ENCODE data around the gene WNT7B.
"Not testable (repeated sequence)": the region's sequence is repeated elsewhere in the genome, so short reads cannot be mapped to it uniquely, and the experiment has no call there.

The WNT7B gene

DNA sequence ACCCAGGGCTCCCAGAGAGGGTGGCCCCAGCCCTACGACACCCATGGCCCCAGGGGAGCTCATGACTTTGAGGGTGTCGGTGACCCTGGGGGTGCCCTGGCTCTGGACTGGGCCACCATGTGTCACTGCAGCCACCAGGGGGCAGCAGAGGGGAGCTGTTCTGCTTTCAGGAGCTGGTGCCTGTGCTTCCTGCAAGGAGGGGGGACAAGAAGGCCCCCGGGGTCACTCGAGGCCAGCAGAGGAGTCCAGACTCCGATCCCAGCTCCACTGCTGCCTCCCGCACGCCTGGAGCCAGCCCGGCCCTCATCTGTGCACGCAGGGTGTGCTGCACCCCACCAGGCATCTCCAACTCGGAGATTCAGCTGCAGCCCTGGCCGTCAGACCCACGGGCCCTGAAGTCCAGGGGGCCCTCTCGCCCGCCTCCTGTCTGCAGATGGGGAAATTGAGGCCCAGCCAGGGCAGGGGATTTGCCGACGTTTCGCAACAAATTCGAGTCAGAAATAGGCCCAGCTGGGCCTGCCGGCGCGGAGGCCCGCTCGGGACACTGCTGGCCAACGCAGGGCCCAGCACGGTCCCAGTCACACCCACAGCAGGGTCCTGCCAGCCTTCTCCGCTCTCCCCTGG lies 29.5 kb upstream of the WNT7B start:
- DNase-seq: peak; percentile 70
- H3K27ac ChIP-seq (ENCODE audit: low read length): no peak overlapping the region

DNA sequence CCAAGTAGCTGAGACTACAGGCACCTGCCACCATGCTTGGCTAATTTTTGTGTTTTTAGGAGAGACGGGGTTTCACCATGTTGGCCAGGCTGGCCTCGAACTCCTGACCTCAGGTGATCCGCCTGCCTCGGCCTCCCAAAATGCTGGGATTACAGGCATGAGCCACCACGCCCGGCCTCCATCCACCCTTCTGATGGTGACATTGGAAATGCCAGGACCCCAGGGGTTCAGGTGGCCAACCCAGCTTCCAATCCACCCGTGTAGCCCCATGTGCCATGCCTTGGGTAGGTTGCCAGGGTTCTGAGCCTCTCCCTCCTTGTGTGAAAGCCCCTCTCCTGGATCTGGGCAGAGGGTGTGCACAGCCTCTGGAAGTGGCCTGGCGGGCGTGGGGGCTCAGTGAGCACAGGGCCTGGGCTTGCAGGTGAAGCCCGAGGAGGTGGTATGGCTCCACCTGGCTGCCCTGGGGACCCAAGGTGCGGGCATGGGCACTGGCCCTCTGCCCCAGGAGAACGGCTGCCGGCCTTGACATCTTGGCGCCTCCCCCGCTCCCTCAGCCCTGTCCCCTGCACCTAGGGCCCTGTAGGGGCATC lies 28.2 kb upstream of the WNT7B start:
- peaks cover 41% of the 10 kb centered on the region for H3K27me3 ChIP-seq (replicated peaks; ENCODE audit: insufficient read depth, low read length)
- not testable (repeated sequence) for H3K4me3 ChIP-seq (ENCODE audit: low read length); H2AFZ ChIP-seq (ENCODE audit: low read length); H3K4me1 ChIP-seq (ENCODE audit: low read length); H3F3A ChIP-seq (ENCODE audit: insufficient read depth, low read length); H3K27ac ChIP-seq (ENCODE audit: low read length); H4K20me1 ChIP-seq (ENCODE audit: insufficient read depth, low read length); H3K36me3 ChIP-seq (replicated peaks; ENCODE audit: insufficient read depth, low read length); H3K9me2 ChIP-seq (replicated peaks; ENCODE audit: insufficient read depth, low read length); H3K79me2 ChIP-seq (ENCODE audit: low read length); H3K9ac ChIP-seq (ENCODE audit: low read length); H3K4me2 ChIP-seq (ENCODE audit: low read depth, low read length); H3K9me3 ChIP-seq (replicated peaks; ENCODE audit: insufficient read depth, low read length)
- DNase-seq: peak; percentile 4

More for the DNA sequence above, 29.5 kb upstream of the WNT7B start:
- Histone ChIP-seq H3K36me3 (replicated peaks; ENCODE audit: insufficient read depth, low read length) (no peaks in the 10 kb centered on the region), H3K9me3 (replicated peaks; ENCODE audit: insufficient read depth, low read length) (no peaks in the 10 kb centered on the region), H3K4me3 (ENCODE audit: low read length) (peak overlapping the region; percentile 29; the same call in 1 of the 2 replicates), H3K4me1 (ENCODE audit: low read length) (0 out of 2 replicates have a peak, but pooled peaks cover 4% of the 10 kb centered on the region), H4K20me1 (ENCODE audit: insufficient read depth, low read length) (no peaks in the 10 kb centered on the region), H3K4me2 (ENCODE audit: low read depth, low read length) (peak overlapping the region; percentile 65; the same call in 1 of the 2 replicates), H2AFZ (ENCODE audit: low read length) (peak overlapping the region; percentile 69; the same call in 1 of the 2 replicates), H3K9ac (ENCODE audit: low read length) (no peak overlapping the region), H3K9me2 (replicated peaks; ENCODE audit: insufficient read depth, low read length) (no peaks in the 10 kb centered on the region), H3K79me2 (ENCODE audit: low read length) (no peaks in the 10 kb centered on the region), H3K27me3 (replicated peaks; ENCODE audit: insufficient read depth, low read length) (peaks cover 29% of the 10 kb centered on the region), H3F3A (ENCODE audit: insufficient read depth, low read length) (no peaks in the 10 kb centered on the region)
- no peak for TF ChIP-seq EZH2phosphoT487 (IDR thresholded peaks at IDR 0.05; ENCODE audit: low read length)
- TF ChIP-seq, protein P1, sequence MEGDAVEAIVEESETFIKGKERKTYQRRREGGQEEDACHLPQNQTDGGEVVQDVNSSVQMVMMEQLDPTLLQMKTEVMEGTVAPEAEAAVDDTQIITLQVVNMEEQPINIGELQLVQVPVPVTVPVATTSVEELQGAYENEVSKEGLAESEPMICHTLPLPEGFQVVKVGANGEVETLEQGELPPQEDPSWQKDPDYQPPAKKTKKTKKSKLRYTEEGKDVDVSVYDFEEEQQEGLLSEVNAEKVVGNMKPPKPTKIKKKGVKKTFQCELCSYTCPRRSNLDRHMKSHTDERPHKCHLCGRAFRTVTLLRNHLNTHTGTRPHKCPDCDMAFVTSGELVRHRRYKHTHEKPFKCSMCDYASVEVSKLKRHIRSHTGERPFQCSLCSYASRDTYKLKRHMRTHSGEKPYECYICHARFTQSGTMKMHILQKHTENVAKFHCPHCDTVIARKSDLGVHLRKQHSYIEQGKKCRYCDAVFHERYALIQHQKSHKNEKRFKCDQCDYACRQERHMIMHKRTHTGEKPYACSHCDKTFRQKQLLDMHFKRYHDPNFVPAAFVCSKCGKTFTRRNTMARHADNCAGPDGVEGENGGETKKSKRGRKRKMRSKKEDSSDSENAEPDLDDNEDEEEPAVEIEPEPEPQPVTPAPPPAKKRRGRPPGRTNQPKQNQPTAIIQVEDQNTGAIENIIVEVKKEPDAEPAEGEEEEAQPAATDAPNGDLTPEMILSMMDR (IDR thresholded peaks at IDR 0.05; ENCODE audit: low read length): peak; percentile 92

DNA sequence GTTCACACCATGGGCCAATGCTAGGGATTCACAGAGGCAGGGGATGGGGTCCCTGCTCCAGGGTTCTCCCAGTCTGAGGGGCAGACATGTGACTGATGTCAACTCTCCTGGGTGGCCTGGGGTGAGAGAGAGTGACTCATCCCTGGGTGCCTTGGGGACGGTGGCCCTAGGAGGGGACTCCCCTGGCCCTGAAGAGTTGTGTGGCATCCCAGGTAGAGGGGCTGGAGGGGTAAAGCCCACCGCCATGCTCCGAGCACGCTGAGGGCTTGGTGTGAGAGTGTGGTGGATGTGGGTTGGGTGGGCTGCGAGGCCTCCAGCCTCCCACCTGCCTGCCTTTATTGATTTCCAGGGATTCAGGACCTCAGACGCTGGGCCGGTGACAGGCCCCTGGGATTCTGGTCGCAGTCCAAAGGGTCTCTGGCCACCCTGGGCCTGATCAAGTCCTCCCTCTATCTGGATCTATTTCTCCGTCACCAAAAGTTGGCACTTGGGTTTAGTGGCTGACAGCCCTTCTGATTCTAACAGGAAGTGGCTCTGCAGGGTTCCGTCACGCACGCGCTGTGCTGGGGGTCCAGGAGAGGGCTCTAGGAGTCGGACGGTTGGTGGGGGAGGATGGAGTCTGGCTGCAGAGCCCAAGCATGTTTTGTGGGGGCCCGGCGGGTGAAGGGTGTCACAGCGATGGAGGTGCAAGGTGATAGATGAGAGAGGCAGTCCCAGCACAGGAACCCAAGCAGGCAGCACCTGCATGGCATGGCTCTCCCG lies 27.3 kb upstream of the WNT7B start:
- Histone ChIP-seq H3K27ac (ENCODE audit: low read length) (no peak overlapping the region), H2AFZ (ENCODE audit: low read length) (no peak overlapping the region), H3K9me3 (replicated peaks; ENCODE audit: insufficient read depth, low read length) (no peaks in the 10 kb centered on the region), H3K9ac (ENCODE audit: low read length) (no peak overlapping the region), H3K27me3 (replicated peaks; ENCODE audit: insufficient read depth, low read length) (peaks cover 50% of the 10 kb centered on the region), H3K4me3 (ENCODE audit: low read length) (no peak overlapping the region), H3K36me3 (replicated peaks; ENCODE audit: insufficient read depth, low read length) (no peaks in the 10 kb centered on the region), H3K4me1 (ENCODE audit: low read length) (0 out of 2 replicates have a peak, but pooled peaks cover 4% of the 10 kb centered on the region), H3K9me2 (replicated peaks; ENCODE audit: insufficient read depth, low read length) (no peaks in the 10 kb centered on the region), H3K4me2 (ENCODE audit: low read depth, low read length) (no peak overlapping the region), H3F3A (ENCODE audit: insufficient read depth, low read length) (no peaks in the 10 kb centered on the region), H4K20me1 (ENCODE audit: insufficient read depth, low read length) (no peaks in the 10 kb centered on the region), H3K79me2 (ENCODE audit: low read length) (no peaks in the 10 kb centered on the region)
- TF ChIP-seq, protein P1 (IDR thresholded peaks at IDR 0.05; ENCODE audit: low read length): no peak
- peak; percentile 1 for DNase-seq

All from MM.1S (cell line).